GM12875 (cell line): ENCODE data around the gene CCDC34.

ENCODE experiments used
- H3K4me3 ChIP-seq: one replicate; pipeline ENCODE4 v1.5.1; 2011; ENCODE audit warnings: low read depth, low read length, control low read depth
- TF ChIP-seq, protein P1 (sequence below): IDR thresholded peaks from 2 replicates; pipeline ENCODE4 v1.5.1; 2011; ENCODE audit warnings: low read depth, mild to moderate bottlenecking, control low read depth, inconsistent platforms, low read length, moderate library complexity, borderline replicate concordance; ENCODE audit not compliant: insufficient read depth

Gene CCDC34

DNA sequence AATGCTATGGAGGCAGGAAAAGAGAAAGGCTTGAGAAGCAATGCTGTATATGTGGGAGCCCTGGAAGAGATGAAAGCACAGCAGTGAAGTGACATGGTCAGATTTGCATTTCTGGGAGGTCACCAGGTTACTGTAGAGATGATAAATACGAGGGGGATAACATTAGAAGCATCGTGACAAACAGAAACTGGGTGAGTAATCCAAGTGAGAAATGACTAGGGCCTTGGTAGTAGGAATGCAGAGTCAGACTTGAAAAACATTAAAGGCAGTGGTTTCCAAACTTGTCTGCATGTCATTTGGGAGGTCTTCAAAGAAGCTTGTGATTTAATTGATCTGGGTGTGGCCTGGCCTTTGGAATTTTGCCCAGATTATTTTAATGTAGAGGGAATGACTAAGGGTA lies 43.9 kb downstream of the CCDC34 start:
- TF ChIP-seq, protein P1, sequence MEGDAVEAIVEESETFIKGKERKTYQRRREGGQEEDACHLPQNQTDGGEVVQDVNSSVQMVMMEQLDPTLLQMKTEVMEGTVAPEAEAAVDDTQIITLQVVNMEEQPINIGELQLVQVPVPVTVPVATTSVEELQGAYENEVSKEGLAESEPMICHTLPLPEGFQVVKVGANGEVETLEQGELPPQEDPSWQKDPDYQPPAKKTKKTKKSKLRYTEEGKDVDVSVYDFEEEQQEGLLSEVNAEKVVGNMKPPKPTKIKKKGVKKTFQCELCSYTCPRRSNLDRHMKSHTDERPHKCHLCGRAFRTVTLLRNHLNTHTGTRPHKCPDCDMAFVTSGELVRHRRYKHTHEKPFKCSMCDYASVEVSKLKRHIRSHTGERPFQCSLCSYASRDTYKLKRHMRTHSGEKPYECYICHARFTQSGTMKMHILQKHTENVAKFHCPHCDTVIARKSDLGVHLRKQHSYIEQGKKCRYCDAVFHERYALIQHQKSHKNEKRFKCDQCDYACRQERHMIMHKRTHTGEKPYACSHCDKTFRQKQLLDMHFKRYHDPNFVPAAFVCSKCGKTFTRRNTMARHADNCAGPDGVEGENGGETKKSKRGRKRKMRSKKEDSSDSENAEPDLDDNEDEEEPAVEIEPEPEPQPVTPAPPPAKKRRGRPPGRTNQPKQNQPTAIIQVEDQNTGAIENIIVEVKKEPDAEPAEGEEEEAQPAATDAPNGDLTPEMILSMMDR = no peak
- no peak overlapping the region for H3K4me3 ChIP-seq

DNA sequence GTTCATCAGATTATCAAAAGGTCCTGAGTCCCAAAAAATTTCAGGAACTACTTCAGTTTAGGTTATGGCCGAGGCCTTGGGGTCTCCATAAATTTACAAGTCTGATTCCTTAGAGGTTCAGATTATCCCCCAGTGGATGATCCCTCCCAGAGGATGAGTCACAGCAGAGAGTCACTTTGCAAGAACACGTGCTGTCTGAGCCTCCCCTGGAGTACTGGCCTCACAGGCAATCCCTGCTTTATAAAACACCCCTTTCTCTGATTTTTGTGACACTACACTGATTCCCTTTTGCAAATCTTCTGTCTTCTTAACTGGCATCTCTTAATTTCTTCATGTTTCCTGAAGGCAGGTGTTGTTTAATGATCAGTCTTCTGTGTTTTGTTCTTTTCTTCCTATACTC lies 45.3 kb downstream of the CCDC34 start:
- TF ChIP-seq, protein P1 = no peak

DNA sequence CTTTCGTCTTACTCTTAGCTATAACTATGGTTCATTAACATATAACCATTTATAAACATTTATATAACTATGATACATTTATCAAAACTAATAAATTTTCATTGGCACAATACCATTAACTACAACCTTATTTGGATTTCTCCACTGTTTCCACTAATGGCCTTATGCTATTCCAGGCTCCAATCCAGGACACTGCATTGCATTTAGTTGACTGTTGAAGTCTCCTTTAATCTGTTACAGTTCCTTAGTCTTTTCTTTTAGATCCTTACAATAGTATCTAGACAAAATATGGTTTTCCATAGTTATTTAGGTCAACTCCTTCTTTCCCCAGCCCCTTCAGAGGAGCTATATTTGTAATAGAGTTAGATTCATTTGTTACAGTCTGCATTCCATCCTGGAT lies 47.2 kb downstream of the CCDC34 start:
- TF ChIP-seq, protein P1 = no peak
- H3K4me3 ChIP-seq = no peak overlapping the region

More for the DNA sequence above, 45.3 kb downstream of the CCDC34 start:
- H3K4me3 ChIP-seq = no peak overlapping the region

DNA sequence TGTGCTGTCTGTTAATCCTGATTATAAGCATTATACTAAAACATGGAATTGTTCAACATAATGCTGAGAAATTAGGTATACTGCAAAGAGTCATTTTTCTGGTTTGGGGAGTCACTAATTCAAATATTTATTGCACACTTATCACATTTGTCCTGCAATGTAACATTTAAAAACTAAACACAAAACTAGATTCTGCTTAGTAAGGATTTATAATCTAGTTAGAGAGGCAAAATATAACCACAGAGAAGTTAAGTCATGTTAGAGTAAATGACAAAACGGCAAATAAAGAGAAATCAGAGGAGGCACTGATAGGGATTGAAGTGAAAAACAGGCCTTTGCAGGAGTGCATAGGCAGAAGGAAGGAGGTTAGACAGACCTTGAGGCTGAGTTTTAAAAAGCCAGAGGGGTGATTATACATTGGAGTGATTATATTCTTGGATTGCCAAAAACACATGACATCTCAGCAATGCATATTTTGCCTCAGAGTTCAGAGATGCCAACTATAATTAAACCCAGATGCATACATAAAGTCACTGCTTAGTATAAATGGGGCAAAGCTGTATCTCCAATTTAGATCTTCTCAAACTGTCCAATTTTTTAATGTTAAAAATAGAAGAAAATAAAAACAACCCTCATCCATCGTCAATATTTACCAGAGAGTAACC lies 49.7 kb downstream of the CCDC34 start:
- H3K4me3 ChIP-seq = no peak overlapping the region
- TF ChIP-seq, protein P1 = no peak

DNA sequence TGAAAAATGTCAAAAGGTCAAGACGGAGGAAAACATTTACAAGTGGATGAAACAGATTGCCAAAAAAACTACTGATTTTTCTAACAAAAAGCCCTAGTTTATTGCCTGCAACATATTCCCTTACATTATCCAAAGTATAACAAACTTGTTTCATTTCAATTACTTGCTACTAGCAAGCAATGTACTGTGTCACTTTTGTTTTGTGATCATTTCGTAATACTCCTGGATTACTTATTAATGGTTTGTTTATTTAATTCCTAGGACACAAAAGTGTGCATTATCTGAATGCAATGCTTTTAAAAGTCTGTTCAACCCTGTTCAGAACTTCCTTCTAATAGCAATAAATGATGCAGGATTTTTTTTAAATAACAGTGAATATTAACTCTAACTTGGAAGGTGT lies 50.9 kb downstream of the CCDC34 start:
- TF ChIP-seq, protein P1 = no peak
- H3K4me3 ChIP-seq = no peak overlapping the region

DNA sequence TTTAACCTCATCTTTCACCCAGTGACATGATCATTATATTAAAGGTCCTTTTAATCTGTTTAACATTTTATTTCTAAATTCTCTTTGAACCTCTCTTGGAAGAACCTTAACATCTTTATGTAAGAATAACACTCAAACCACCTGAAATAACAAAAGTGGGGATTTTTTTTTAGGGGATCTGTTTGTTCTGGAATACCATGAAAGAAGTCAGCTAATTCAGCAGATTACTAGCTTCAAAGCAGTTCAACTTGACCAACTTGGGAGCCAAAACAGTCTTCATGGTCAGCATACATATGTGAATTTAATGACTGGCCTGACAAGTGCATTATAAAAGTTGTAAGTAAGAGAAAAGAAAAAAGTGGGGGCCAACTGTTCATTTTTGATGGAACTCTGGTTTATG lies 52.3 kb downstream of the CCDC34 start:
- TF ChIP-seq, protein P1 = no peak
- no peak overlapping the region for H3K4me3 ChIP-seq

DNA sequence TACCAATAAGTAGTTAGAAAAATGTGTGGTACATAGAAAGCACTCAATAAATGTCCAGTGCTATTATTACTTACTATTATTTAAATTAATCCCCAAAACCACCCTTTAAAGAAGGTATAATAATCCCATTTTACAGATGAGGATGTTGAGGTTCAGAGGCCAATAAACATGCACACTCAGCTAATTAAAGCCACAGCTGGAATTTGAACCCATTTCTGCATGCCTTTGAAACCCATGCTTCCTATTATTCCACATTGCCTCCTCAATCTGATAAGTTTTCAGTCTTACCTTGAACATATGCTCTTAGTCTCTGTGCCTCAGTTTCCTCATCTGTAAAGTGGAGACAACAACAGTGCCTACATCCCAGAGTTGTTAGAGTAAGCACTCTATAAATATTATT lies 52.8 kb downstream of the CCDC34 start:
- H3K4me3 ChIP-seq = no peak overlapping the region
- TF ChIP-seq, protein P1 = no peak
